Activated B cell treated with CpG ODN at 0.5 μM for 24 hours (primary cell): Measurements from ENCODE around the gene RRP1. TPM values are rescaled to one million over a fixed set of nuclear protein-coding genes. Genes with fewer than 3 reads are reported as not detected.

Experiments
- ATAC-seq: fragments of 200-7000 bp; cut with Tn5 transposase; one replicate; pipeline ENCODE4 v1.10.0; 2021; ENCODE audit warnings: low read depth, mild to moderate bottlenecking, moderate library complexity
- CTCF ChIA-PET: fragments of 350-600 bp; sonication (Branson Sonifier 250); formaldehyde crosslinking; loops from one replicate; lab custom pipeline; 2021; ENCODE audit warnings: antibody characterized with exemption; lab: Charles Lee
- POLR2A ChIA-PET: fragments of 350-600 bp; sonication (Branson Sonifier 250); formaldehyde crosslinking; loops from one replicate; lab custom pipeline; 2021; ENCODE audit warnings: antibody characterized with exemption; lab: Charles Lee
- DNase-seq: peaks from one replicate; pipeline ENCODE4 v3.0.0; 2022
- H3K27ac Mint-ChIP-seq: one replicate; pipeline ENCODE4 v1.8.0; 2020; ENCODE audit warnings: mixed read lengths
- H3K27me3 Mint-ChIP-seq: one replicate; pipeline ENCODE4 v1.8.0; 2021; ENCODE audit warnings: mixed read lengths
- H3K36me3 Mint-ChIP-seq: one replicate; pipeline ENCODE4 v1.8.0; 2021; ENCODE audit warnings: low read depth, mixed read lengths
- H3K4me1 Mint-ChIP-seq: one replicate; pipeline ENCODE4 v1.8.0; 2021; ENCODE audit warnings: mixed read lengths
- H3K4me3 Mint-ChIP-seq: one replicate; pipeline ENCODE4 v1.8.0; 2020; ENCODE audit warnings: mild to moderate bottlenecking, mixed read lengths
- H3K9me3 Mint-ChIP-seq: one replicate; pipeline ENCODE4 v1.8.0; 2020; ENCODE audit warnings: mixed read lengths
- intact Hi-C: fragments of 100-400 bp; cut with micrococcal nuclease; formaldehyde crosslinking; loops from one replicate; pipeline ENCODE4 v1.15.1; 2024
- total RNA-seq: library from RNA; stranded (reverse); gene quantifications from 2 replicates; pipeline ENCODE4 v1.2.3, GENCODE V29; 2022
- TF ChIP-seq, protein P1 (sequence below): fragments of 200-600 bp; IDR thresholded peaks from one replicate; pipeline ENCODE4 v1.8.0; 2022; ENCODE audit warnings: antibody characterized with exemption, mild to moderate bottlenecking

The RRP1 gene
- total RNA-seq, 1 donor from 2014 or later: 36.8 TPM

DNA sequence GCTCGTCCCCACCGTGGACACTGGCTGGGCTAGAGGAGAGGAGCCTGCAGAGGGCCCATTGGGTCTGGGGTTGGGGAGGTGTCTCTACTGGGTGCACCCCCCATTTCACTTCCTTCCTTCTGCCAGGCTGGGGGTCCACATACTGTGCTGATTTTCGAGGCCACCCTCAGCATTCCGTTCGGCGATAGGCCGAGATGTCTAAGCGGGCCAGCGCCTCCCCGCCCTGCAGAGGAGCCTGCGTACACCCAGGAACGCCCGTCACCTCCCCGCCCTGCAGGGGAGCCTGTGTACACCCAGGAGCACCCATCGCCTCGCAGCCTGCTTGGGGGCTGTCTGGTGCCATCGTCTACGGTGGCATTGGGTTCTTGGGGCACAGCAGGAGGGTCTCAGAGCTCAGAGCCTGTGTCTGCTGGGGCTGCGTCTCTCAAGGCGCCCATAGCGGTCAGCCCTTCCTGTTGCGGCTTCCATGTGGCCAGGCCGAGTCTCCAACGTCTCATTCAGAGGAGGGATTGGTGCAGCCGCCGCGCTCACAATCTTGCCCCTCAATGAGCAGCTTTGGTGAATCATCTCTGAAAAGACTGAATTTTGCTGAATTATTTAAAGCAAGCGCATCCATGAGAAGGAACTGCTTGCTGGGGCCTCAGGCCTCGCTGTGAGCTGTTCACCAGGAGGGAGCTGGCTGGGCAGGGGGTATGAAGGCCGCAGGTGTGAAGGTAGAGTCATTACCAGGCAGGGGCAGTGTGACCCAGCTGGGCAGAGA is 44.9 kb downstream of the RRP1 start:
- peaks cover 37% of the 10 kb centered on the region for H3K27me3 Mint-ChIP-seq
- ATAC-seq (no peak), DNase-seq (no peak)
- no peaks in the 10 kb centered on the region for H3K4me1 Mint-ChIP-seq
- TF ChIP-seq, protein P1, sequence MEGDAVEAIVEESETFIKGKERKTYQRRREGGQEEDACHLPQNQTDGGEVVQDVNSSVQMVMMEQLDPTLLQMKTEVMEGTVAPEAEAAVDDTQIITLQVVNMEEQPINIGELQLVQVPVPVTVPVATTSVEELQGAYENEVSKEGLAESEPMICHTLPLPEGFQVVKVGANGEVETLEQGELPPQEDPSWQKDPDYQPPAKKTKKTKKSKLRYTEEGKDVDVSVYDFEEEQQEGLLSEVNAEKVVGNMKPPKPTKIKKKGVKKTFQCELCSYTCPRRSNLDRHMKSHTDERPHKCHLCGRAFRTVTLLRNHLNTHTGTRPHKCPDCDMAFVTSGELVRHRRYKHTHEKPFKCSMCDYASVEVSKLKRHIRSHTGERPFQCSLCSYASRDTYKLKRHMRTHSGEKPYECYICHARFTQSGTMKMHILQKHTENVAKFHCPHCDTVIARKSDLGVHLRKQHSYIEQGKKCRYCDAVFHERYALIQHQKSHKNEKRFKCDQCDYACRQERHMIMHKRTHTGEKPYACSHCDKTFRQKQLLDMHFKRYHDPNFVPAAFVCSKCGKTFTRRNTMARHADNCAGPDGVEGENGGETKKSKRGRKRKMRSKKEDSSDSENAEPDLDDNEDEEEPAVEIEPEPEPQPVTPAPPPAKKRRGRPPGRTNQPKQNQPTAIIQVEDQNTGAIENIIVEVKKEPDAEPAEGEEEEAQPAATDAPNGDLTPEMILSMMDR: no peak
- no peak overlapping the region for H3K27ac Mint-ChIP-seq
- intact Hi-C loops: no loop called here
- no peaks in the 10 kb centered on the region for H3K9me3 Mint-ChIP-seq
- ChIA-PET CTCF (no interaction called here), POLR2A (no interaction called here)
- no peak overlapping the region for H3K4me3 Mint-ChIP-seq
- H3K36me3 Mint-ChIP-seq: no peaks in the 10 kb centered on the region

- Mint-ChIP-seq H3K36me3 (no peaks in the 10 kb centered on the region), H3K4me3 (no peak overlapping the region), H3K9me3 (no peaks in the 10 kb centered on the region), H3K4me1 (no peaks in the 10 kb centered on the region), H3K27ac (no peak overlapping the region), H3K27me3 (peaks cover 40% of the 10 kb centered on the region)
- ATAC-seq: no peak
- DNase-seq: no peak
- CTCF ChIA-PET: no interaction called here
- TF ChIP-seq, protein P1: no peak
- intact Hi-C loops: no loop called here
- POLR2A ChIA-PET: no interaction called here
These were observed 45.7 kb downstream of the RRP1 start for GRCh38 chr21:43835050-43835449.

DNA sequence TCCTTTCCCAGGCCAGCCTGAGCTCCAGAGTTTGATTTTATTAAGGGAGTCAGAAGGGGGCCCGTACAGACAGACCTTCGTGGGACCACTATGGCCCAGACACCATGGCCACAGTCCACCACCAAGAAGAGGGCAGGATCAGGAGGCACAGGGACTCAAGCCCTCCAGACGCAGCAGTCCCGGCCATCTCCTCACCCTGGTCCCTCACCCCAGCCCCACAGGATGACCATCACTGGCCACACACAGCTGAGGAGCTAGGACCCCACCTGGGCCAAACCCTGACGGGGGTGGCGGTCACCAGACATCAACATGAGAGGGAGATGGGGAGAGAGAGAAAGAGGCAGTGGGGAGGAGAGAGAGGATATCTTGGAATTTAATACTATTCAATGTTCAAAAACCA is 46.5 kb downstream of the RRP1 start:
- Mint-ChIP-seq H3K4me3 (no peak overlapping the region), H3K9me3 (no peaks in the 10 kb centered on the region), H3K27me3 (peaks cover 36% of the 10 kb centered on the region), H3K36me3 (no peaks in the 10 kb centered on the region), H3K4me1 (no peaks in the 10 kb centered on the region), H3K27ac (no peak overlapping the region)
- POLR2A ChIA-PET: no interaction called here
- intact Hi-C loops: no loop called here
- CTCF ChIA-PET: no interaction called here
- DNase-seq: no peak
- TF ChIP-seq, protein P1: no peak
- ATAC-seq: no peak

DNA sequence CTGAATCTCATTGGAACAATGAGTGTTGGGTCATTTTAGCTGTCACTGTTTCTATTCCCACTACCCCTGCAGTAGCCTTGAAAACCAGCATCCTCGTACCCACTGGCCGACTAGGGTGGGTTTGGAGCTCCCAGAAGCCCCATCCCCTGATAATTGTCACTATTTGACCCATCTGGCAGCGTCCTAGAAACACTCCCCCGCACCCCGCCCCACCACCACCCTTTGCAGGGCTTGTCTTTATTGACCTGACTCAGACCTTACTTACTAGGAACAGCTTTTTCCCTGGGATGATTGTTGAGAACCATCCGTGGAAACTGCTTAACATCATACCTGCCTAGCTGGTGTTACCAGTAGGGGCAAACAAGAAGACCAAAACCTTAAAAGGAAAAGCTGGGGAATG is 47.2 kb downstream of the RRP1 start:
- H3K36me3 Mint-ChIP-seq: no peaks in the 10 kb centered on the region
- peaks cover 35% of the 10 kb centered on the region for H3K27me3 Mint-ChIP-seq
- no peaks in the 10 kb centered on the region for H3K9me3 Mint-ChIP-seq
- no peak overlapping the region for H3K4me3 Mint-ChIP-seq
- DNase-seq (no peak), ATAC-seq (no peak)
- ChIA-PET CTCF (no interaction called here), POLR2A (no interaction called here)
- intact Hi-C loops: no loop called here
- H3K27ac Mint-ChIP-seq: no peak overlapping the region
- TF ChIP-seq, protein P1: no peak
- no peaks in the 10 kb centered on the region for H3K4me1 Mint-ChIP-seq

- no peaks in the 10 kb centered on the region for H3K36me3 Mint-ChIP-seq
- H3K9me3 Mint-ChIP-seq: no peaks in the 10 kb centered on the region
- ATAC-seq (no peak), DNase-seq (no peak)
- intact Hi-C loops: no loop called here
- TF ChIP-seq, protein P1: no peak
- no peak overlapping the region for H3K4me3 Mint-ChIP-seq
- ChIA-PET CTCF (no interaction called here), POLR2A (no interaction called here)
- peaks cover 17% of the 10 kb centered on the region for H3K27me3 Mint-ChIP-seq
- no peak overlapping the region for H3K27ac Mint-ChIP-seq
- peaks cover 6% of the 10 kb centered on the region for H3K4me1 Mint-ChIP-seq
These were observed 50.9 kb downstream of the RRP1 start for GRCh38 chr21:43840259-43840658.
